K562 (cell line): ENCODE data around the gene RPUSD2. TPM values are rescaled to one million over a fixed set of nuclear protein-coding genes. Genes with fewer than 3 reads are reported as not detected.
A peak's percentile ranks its signal among the peaks of the same experiment; 100 is the strongest.

Experiments used
- ATAC-seq: fragments of 200-7000 bp; cut with Tn5 transposase; 3 replicates; pipeline ENCODE4 v1.9.1; 2020; ENCODE audit warnings: moderate library complexity
- BruUV-seq: library from RNA; stranded (reverse); fragments of 400-500 nt; replicated peaks from 2 replicates; lab custom pipeline; 2021; lab: Mats Ljungman, UMichigan
- CTCF ChIA-PET: fragments of 300-600 bp; formaldehyde crosslinking; extraction: SDS; loops from one replicate; lab custom pipeline; 2021; ENCODE audit warnings: low intra/inter-chr PET ratio; lab: Yijun Ruan, JAX
- POLR2A ChIA-PET: fragments of 300-600, 350-650 bp; sonication (Branson Sonifier 250); formaldehyde crosslinking; extraction: SDS; loops from one replicate; lab custom pipeline; 2021; ENCODE audit warnings: antibody characterized with exemption, inconsistent platforms; lab: Yijun Ruan, JAX
- DNase-seq, 4 experiments: peaks; one replicate each; pipeline versions ENCODE4 v3.0.0 to v3.0.0-alpha.2; 2011 to 2018; ENCODE audit warnings: low spot score in 3 of 4, mixed read lengths in 3 of 4; ENCODE audit errors: extremely low read depth in 1 of 4
- FAIRE-seq: peaks from 2 replicates; lab custom pipeline; 2011; peaks lifted over from hg19 to GRCh38; lab: Jason Lieb, UNC
- H2AFZ ChIP-seq: 2 replicates; pipeline ENCODE4 v1.6.0; 2011; ENCODE audit warnings: low read depth, low read length, control low read depth, inconsistent platforms
- H3K27ac ChIP-seq: fragments of 200-600 bp; 3 replicates; pipeline ENCODE4 v1.8.0; 2011; ENCODE audit warnings: low read depth, mild to moderate bottlenecking, control low read depth, inconsistent platforms, low read length, moderate library complexity, mixed read lengths; ENCODE audit errors: extremely low read depth
- H3K27me3 ChIP-seq, 2 experiments: fragments of 300-600 bp in 1 of 2; 2 replicates in 1 of 2; 3 replicates in 1 of 2; pipeline versions ENCODE4 v1.6.0 to v1.8.0; 2011; ENCODE audit warnings: inconsistent platforms in 2 of 2, low read length in 2 of 2, mild to moderate bottlenecking in 1 of 2, mixed read lengths in 1 of 2, moderate library complexity in 1 of 2; ENCODE audit not compliant: control insufficient read depth in 2 of 2, insufficient read depth in 2 of 2
- H3K36me3 ChIP-seq: fragments of 300-600 bp; 3 replicates; pipeline ENCODE4 v1.8.0; 2011; ENCODE audit warnings: mild to moderate bottlenecking, low read length, inconsistent platforms; ENCODE audit not compliant: control insufficient read depth, insufficient read depth
- H3K4me1 ChIP-seq, 2 experiments: fragments of 200-600 bp in 1 of 2; replicated peaks in 1 of 2; 2 replicates in 1 of 2; 3 replicates in 1 of 2; pipeline versions ENCODE4 v1.5.1 to v1.8.0; 2011; ENCODE audit warnings: inconsistent platforms in 2 of 2, low read length in 2 of 2, mild to moderate bottlenecking in 1 of 2, mixed read lengths in 1 of 2, moderate library complexity in 1 of 2; ENCODE audit not compliant: control insufficient read depth in 2 of 2, insufficient read depth in 2 of 2
- H3K4me2 ChIP-seq: 2 replicates; pipeline ENCODE4 v1.6.1; 2011; ENCODE audit warnings: low read length, control low read depth, inconsistent platforms, mixed read lengths; ENCODE audit not compliant: insufficient read depth
- H3K4me3 ChIP-seq: fragments of 200-600 bp; sonication (generic), shearing (Covaris generic); 2 replicates; pipeline ENCODE4 v1.5.1; 2016; ENCODE audit warnings: control low read depth, inconsistent platforms
- H3K79me2 ChIP-seq: fragments of 200-600 bp; 3 replicates; pipeline ENCODE4 v1.8.0; 2011; ENCODE audit warnings: low read length, inconsistent platforms; ENCODE audit not compliant: control insufficient read depth, insufficient read depth
- H3K9ac ChIP-seq, 2 experiments: 2 replicates each; pipeline versions ENCODE4 v1.6.0 to v1.6.1; 2011; ENCODE audit warnings: low read depth in 2 of 2, low read length in 2 of 2, control low read depth in 1 of 2, inconsistent platforms in 1 of 2, mild to moderate bottlenecking in 1 of 2, mixed read lengths in 1 of 2; ENCODE audit not compliant: insufficient read depth in 1 of 2
- H3K9me1 ChIP-seq: one replicate; pipeline ENCODE4 v1.6.0; 2011; ENCODE audit warnings: inconsistent platforms, mild to moderate bottlenecking, low read length, moderate library complexity; ENCODE audit not compliant: control insufficient read depth, insufficient read depth
- H3K9me3 ChIP-seq: replicated peaks from 2 replicates; pipeline ENCODE4 v1.5.1; 2011; ENCODE audit warnings: low read depth, low read length, inconsistent platforms; ENCODE audit not compliant: control insufficient read depth, insufficient read depth
- H4K20me1 ChIP-seq: replicated peaks from 2 replicates; pipeline ENCODE4 v1.6.1; 2011; ENCODE audit warnings: low read length, inconsistent platforms, mixed read lengths; ENCODE audit not compliant: control insufficient read depth, insufficient read depth
- ADNP ChIP-seq: fragments of 200-800 bp; sonication (Bioruptor generic); IDR thresholded peaks from 2 replicates; pipeline ENCODE4 v1.6.1; 2016; ENCODE audit warnings: missing genetic modification characterization, missing compliant biosample characterization
- BCOR ChIP-seq: fragments of 450-650 bp; IDR thresholded peaks from 2 replicates; pipeline ENCODE4 v1.6.1; 2016
- CREM ChIP-seq: IDR thresholded peaks from 2 replicates; pipeline ENCODE4 v1.6.1; 2014; ENCODE audit warnings: antibody characterized with exemption, low read depth
- CSDE1 ChIP-seq, 2 experiments: fragments of 450-650 bp; IDR thresholded peaks; 2 replicates each; pipeline ENCODE4 v1.6.1; 2016; ENCODE audit warnings: mild to moderate bottlenecking in 1 of 2
- EP300 ChIP-seq: IDR thresholded peaks from 2 replicates; pipeline ENCODE4 v1.6.1; 2012; ENCODE audit warnings: low read length, improper control_type of control experiment
- HDAC2 ChIP-seq: fragments of 450-650 bp; IDR thresholded peaks from 2 replicates; pipeline ENCODE4 v1.6.1; 2016; ENCODE audit warnings: mild to moderate bottlenecking
- HMGN3 ChIP-seq: IDR thresholded peaks from 2 replicates; pipeline ENCODE4 v1.6.1; 2011; ENCODE audit warnings: borderline replicate concordance, low read depth, mild to moderate bottlenecking, mixed read lengths, low read length; ENCODE audit not compliant: insufficient read length; ENCODE audit errors: extremely low read depth
- JUND ChIP-seq, 2 experiments: IDR thresholded peaks; 2 replicates in 1 of 2; 3 replicates in 1 of 2; pipeline ENCODE4 v1.6.1; 2011; ENCODE audit warnings: borderline replicate concordance in 2 of 2, low read depth in 2 of 2, low read length in 2 of 2, improper control_type of control experiment in 1 of 2, missing biosample characterization in 1 of 2, missing genetic modification characterization in 1 of 2, missing genetic modification reagents in 1 of 2
- KDM1A ChIP-seq, 2 experiments: fragments of 450-650 bp; IDR thresholded peaks; 2 replicates each; pipeline ENCODE4 v1.6.1; 2016; ENCODE audit warnings: mild to moderate bottlenecking in 2 of 2
- MAFK ChIP-seq: IDR thresholded peaks from 2 replicates; pipeline ENCODE4 v1.6.1; 2011; ENCODE audit warnings: low read length, improper control_type of control experiment
- PCBP2 ChIP-seq: fragments of 200-400 bp; formaldehyde crosslinking; IDR thresholded peaks from 2 replicates; pipeline ENCODE4 v1.6.1; 2018; ENCODE audit warnings: low read length, low read depth, mild to moderate bottlenecking, moderate library complexity; ENCODE audit not compliant: poor library complexity, severe bottlenecking
- RB1 ChIP-seq: fragments of 450-650 bp; IDR thresholded peaks from 2 replicates; pipeline ENCODE4 v1.6.1; 2017; ENCODE audit warnings: low read depth, mild to moderate bottlenecking
- RBM14 ChIP-seq: fragments of 200-400 bp; formaldehyde crosslinking; IDR thresholded peaks from 2 replicates; pipeline ENCODE4 v1.6.1; 2018; ENCODE audit warnings: low read depth, mild to moderate bottlenecking, low read length, moderate library complexity, borderline replicate concordance; ENCODE audit not compliant: insufficient read depth
- RFX7 ChIP-seq: fragments of 250-450 bp; sonication (Bioruptor Pico); IDR thresholded peaks from 2 replicates; pipeline ENCODE4 v1.5.1; 2021; ENCODE audit warnings: mild to moderate bottlenecking
- SMAD2 ChIP-seq: fragments of 150-350 bp; IDR thresholded peaks from 2 replicates; pipeline ENCODE4 v1.6.1; 2014; ENCODE audit warnings: low read depth, mild to moderate bottlenecking, low read length
- SMARCA5 ChIP-seq: fragments of 450-650 bp; IDR thresholded peaks from 2 replicates; pipeline ENCODE4 v1.6.1; 2016
- SNIP1 ChIP-seq: fragments of 450-650 bp; IDR thresholded peaks from 2 replicates; pipeline ENCODE4 v1.7.1; 2017; ENCODE audit warnings: low read depth, mild to moderate bottlenecking
- SREBF1 ChIP-seq: fragments of 150-350 bp; IDR thresholded peaks from 2 replicates; pipeline ENCODE4 v1.6.1; 2014; ENCODE audit warnings: antibody characterized with exemption, low read depth, low read length, borderline replicate concordance
- TEAD1 ChIP-seq, 2 experiments: fragments of 450-650 bp in 1 of 2; sonication (generic) in 1 of 2; formaldehyde crosslinking; IDR thresholded peaks; 2 replicates each; pipeline versions ENCODE4 v1.4.0 to v1.8.0; 2020 to 2022; ENCODE audit warnings: mild to moderate bottlenecking in 2 of 2, missing genetic modification reagents in 1 of 2
- ZNF133 ChIP-seq: fragments of 250-450 bp; sonication (Bioruptor Pico); IDR thresholded peaks from 2 replicates; pipeline ENCODE4 v1.4.0; 2020; ENCODE audit warnings: mild to moderate bottlenecking
- ZNF143 ChIP-seq: sonication (generic); formaldehyde crosslinking; IDR thresholded peaks from 2 replicates; pipeline ENCODE4 v1.9.0; 2022; ENCODE audit warnings: mild to moderate bottlenecking, missing genetic modification reagents
- ZNF146 ChIP-seq: IDR thresholded peaks from one replicate; pipeline ENCODE4 v1.6.1; 2018; ENCODE audit warnings: missing compliant biosample characterization; ENCODE audit not compliant: unreplicated experiment
- ZNF239 ChIP-seq: fragments of 250-450 bp; sonication (Bioruptor Pico); IDR thresholded peaks from 2 replicates; pipeline ENCODE4 v1.4.0; 2020; ENCODE audit warnings: mild to moderate bottlenecking
- ZNF384 ChIP-seq: IDR thresholded peaks from 2 replicates; pipeline ENCODE4 v1.6.1; 2012; ENCODE audit warnings: low read depth, low read length, improper control_type of control experiment
- WGBS: fragments of 100-300 bp; shearing (Covaris generic); methylation state at CpG from one replicate; pipeline ENCODE4 v1.1.6; 2016; ENCODE audit warnings: low coverage, mixed read lengths; ENCODE audit not compliant: insufficient coverage; ENCODE audit errors: missing lambda C conversion rate; 5-methylcytosine and 5-hydroxymethylcytosine counted together
- in situ Hi-C: fragments of 300-500 bp; cut with MboI; formaldehyde crosslinking; loops from 4 replicates; pipeline ENCODE4 v1.15.0; 2018; ENCODE audit warnings: inconsistent platforms, mixed read lengths
- intact Hi-C: fragments of 100-400 bp; cut with micrococcal nuclease; formaldehyde crosslinking; loops from 2 replicates; pipeline ENCODE4 v1.14.2; 2022
- polyA plus RNA-seq, 8 experiments: library from polyadenylated mRNA; depleted of rRNA in 4 of 8; stranded (reverse) in 5 of 8; unstranded in 3 of 8; fragments of >200 nt; fragmentation: Nextera tagmentation in 2 of 8; fragmentation: Illumina TruSeq in 1 of 8; extraction: Ambion mirVana in 2 of 8; extraction: Trizol in 1 of 8; gene quantifications; 2 replicates each; pipeline versions ENCODE4 v1.2.1 to v1.2.3, GENCODE V29; 2011 to 2014; ENCODE audit warnings: inconsistent platforms in 1 of 8, missing spikeins in 1 of 8
- total RNA-seq, 7 experiments: library from RNA; depleted of rRNA in 6 of 7; stranded (reverse); fragments of >200 nt in 6 of 7; fragmentation: Illumina TruSeq in 2 of 7; extraction: Trizol in 2 of 7; gene quantifications; 2 replicates each; pipeline versions ENCODE4 v1.2.1 to v1.2.3, GENCODE V29; 2011 to 2021; ENCODE audit warnings: low replicate concordance in 1 of 7
- TF ChIP-seq, protein P1 (sequence below), 3 experiments: IDR thresholded peaks in 2 of 3; conservative IDR thresholded peaks in 1 of 3; 2 replicates each; pipeline ENCODE4 v1.5.1; 2011 to 2012; ENCODE audit warnings: low read length in 3 of 3, mild to moderate bottlenecking in 3 of 3, control low read depth in 2 of 3, improper control_type of control experiment in 1 of 3, inconsistent platforms in 1 of 3, low read depth in 1 of 3, mixed read lengths in 1 of 3, moderate library complexity in 1 of 3; ENCODE audit not compliant: insufficient read depth in 2 of 3

Gene RPUSD2
- total and polyA plus RNA-seq, 9 of the 15 experiments (the other 6 are each of a cell fraction or from before 2014, with no cell fraction given), result 3.7 to 30.2 (median 14.3) TPM

DNA sequence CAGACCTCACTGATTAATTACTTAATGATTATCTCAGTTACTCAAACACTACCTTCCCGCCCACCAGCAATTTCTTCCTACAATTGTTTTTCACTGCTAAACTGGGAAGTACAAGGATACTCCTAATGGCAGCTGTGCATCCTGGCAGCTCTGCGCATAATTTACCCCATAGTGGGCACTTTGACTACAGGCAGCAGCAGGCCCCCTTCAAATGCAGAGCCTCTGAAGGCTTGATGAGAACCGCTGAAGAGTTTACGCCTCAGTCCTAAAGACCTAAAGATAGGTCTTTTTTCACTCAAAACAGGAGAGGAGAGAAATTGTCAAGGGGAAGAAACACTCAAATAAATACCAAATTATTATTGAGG is 15.0 kb upstream of the RPUSD2 start (continued):
- TF ChIP-seq RFX7 (CRISPR knock-in tag) (no peak), HMGN3 (no peak), CREM (no peak), CSDE1 (IDR thresholded peaks at IDR 0.05) (no peak), ZNF384 (no peak), EP300 (no peak)

DNA sequence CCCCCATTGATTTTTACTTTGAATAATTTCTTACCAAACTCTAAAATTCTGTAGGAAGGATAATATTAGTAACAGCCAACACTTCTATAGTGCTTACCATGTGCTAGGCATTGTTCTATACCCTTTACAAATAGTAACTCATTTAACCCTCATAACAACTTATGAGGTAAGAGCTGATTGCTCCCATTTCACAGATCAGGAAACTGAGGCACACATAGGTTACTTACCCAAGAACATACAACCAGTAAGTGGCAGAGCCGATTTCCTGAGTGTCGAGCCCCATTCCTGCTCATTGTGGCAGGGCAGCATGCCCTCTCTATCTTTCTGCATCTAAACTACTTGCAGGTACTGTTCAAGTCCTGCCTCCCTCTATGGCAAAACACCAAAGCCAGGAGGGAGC is 13.2 kb upstream of the RPUSD2 start:
- intact Hi-C loops (no loop called here), in situ Hi-C loops (no loop called here)
- ChIA-PET POLR2A (interaction anchor here (0.6 kb wide), 1 partner anchor 94 kb away, joined by 3 read pairs; no protein-coding TSS in a partner anchor), CTCF (no interaction called here)
- no peak for ATAC-seq
- 68% methylated on average over 2 of the region's 2 CpGs for WGBS
- no peak for DNase-seq
- no peaks in the 10 kb centered on the region for H3K9me1 ChIP-seq
- no peak overlapping the region for H3K4me3 ChIP-seq
- H4K20me1 ChIP-seq, result no peaks in the 10 kb centered on the region
- H2AFZ ChIP-seq, result no peak overlapping the region
- H3K27ac ChIP-seq, result no peak overlapping the region
- H3K79me2 ChIP-seq, result peaks cover 18% of the 10 kb centered on the region; the same call in 2 of the 3 replicates
- H3K9ac ChIP-seq, result no peak overlapping the region
- no peak for FAIRE-seq
- no peak overlapping the region for H3K4me2 ChIP-seq
- no peaks in the 10 kb centered on the region for H3K27me3 ChIP-seq
- no TSS peak for BruUV-seq
- H3K9me3 ChIP-seq, result no peaks in the 10 kb centered on the region
- peaks cover 21 to 35% of the 10 kb centered on the region in 2 experiments; a peak in 4 of 5 replicates for H3K4me1 ChIP-seq
- peaks cover 57% of the 10 kb centered on the region for H3K36me3 ChIP-seq
- TF ChIP-seq ZNF146 (CRISPR knock-in tag) (no peak), ZNF143 (CRISPR knock-in tag) (no peak), SNIP1 (no peak), SREBF1 (no peak), ZNF239 (CRISPR knock-in tag) (no peak), SMAD2 (no peak), SMARCA5 (0 out of 2 replicates have a peak, but pooled peaks have one; percentile 53), RB1 (no peak), JUND (IDR thresholded peaks at IDR 0.05; ENCODE audit: borderline replicate concordance, low read depth, low read length) (no peak), JUND (tag; IDR thresholded peaks at IDR 0.05; ENCODE audit: borderline replicate concordance, low read depth, low read length) (no peak), KDM1A (IDR thresholded peaks at IDR 0.05) (peak; percentile 55 to 68; a peak in 3 of 4 replicates), PCBP2 (no peak), BCOR (peak; percentile 89), ZNF133 (no peak), RBM14 (no peak), MAFK (no peak), ADNP (tag) (peak; percentile 82), HDAC2 (0 out of 2 replicates have a peak, but pooled peaks have one; percentile 42), TEAD1 (CRISPR knock-in tag; IDR thresholded peaks at IDR 0.05) (no peak)
- TF ChIP-seq, protein P1, sequence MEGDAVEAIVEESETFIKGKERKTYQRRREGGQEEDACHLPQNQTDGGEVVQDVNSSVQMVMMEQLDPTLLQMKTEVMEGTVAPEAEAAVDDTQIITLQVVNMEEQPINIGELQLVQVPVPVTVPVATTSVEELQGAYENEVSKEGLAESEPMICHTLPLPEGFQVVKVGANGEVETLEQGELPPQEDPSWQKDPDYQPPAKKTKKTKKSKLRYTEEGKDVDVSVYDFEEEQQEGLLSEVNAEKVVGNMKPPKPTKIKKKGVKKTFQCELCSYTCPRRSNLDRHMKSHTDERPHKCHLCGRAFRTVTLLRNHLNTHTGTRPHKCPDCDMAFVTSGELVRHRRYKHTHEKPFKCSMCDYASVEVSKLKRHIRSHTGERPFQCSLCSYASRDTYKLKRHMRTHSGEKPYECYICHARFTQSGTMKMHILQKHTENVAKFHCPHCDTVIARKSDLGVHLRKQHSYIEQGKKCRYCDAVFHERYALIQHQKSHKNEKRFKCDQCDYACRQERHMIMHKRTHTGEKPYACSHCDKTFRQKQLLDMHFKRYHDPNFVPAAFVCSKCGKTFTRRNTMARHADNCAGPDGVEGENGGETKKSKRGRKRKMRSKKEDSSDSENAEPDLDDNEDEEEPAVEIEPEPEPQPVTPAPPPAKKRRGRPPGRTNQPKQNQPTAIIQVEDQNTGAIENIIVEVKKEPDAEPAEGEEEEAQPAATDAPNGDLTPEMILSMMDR (IDR thresholded peaks at IDR 0.05 in 2 of 3, conservative IDR thresholded peaks at IDR 0.05 in 1 of 3; ENCODE audit: insufficient read depth in 2 of 3, low read depth in 1 of 3, low read length in 3 of 3), result no peak
